Measurements from ENCODE around the gene LRP1B. TPM values are rescaled to one million over a fixed set of nuclear protein-coding genes. Genes with fewer than 3 reads are reported as not detected.

LRP1B gene
- total RNA-seq, 4 donors from 2014 or later, result 37.1 to 82.7 (median 50.9) TPM

DNA sequence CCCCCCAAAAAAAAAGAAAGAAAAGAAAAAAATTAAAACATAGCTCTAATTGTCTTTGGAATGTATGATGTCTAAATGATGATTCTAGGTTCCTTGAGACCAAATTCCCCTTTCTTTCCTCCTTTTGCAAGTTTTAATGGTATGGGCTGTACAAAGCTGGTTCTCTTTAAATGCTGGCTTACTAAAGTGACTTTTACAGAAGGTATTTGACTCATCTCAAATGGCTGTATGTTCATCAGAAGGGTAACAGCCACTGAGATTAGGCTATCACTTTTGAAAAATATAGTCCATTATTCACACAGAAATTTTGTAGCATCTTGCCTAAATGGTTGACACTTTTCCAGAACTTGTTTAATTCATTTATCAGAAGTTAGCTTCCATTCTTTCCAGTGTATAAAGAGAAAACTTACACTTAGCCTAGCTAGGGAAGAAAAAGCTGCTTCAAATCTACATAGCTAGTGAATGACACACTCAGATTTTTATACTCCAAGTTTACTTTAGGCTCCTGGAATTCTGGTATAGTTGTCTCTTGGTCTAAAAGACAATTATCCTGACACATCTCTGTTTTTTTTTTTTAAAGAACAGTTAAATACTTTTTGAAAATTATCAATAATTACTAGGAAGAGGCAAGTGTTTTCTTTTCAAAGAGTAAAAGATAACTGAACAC, 622.6 kb downstream of the LRP1B start:
- intact Hi-C loops (cut with DNase I), result no loop called here
- DNase-seq, result no peak
- H3K4me1 ChIP-seq, result no peaks in the 10 kb centered on the region
- TF ChIP-seq POLR2A (IDR thresholded peaks at IDR 0.05), result no peak
- TF ChIP-seq, protein P1, sequence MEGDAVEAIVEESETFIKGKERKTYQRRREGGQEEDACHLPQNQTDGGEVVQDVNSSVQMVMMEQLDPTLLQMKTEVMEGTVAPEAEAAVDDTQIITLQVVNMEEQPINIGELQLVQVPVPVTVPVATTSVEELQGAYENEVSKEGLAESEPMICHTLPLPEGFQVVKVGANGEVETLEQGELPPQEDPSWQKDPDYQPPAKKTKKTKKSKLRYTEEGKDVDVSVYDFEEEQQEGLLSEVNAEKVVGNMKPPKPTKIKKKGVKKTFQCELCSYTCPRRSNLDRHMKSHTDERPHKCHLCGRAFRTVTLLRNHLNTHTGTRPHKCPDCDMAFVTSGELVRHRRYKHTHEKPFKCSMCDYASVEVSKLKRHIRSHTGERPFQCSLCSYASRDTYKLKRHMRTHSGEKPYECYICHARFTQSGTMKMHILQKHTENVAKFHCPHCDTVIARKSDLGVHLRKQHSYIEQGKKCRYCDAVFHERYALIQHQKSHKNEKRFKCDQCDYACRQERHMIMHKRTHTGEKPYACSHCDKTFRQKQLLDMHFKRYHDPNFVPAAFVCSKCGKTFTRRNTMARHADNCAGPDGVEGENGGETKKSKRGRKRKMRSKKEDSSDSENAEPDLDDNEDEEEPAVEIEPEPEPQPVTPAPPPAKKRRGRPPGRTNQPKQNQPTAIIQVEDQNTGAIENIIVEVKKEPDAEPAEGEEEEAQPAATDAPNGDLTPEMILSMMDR (IDR thresholded peaks at IDR 0.05), result no peak
- no peak overlapping the region for H3K27ac ChIP-seq
- no peaks in the 10 kb centered on the region for H3K36me3 ChIP-seq
- no peaks in the 10 kb centered on the region for H3K9me3 ChIP-seq
- H3K4me3 ChIP-seq (replicated peaks in 1 of 3), result no peak overlapping the region
- no peaks in the 10 kb centered on the region for H3K27me3 ChIP-seq

DNA sequence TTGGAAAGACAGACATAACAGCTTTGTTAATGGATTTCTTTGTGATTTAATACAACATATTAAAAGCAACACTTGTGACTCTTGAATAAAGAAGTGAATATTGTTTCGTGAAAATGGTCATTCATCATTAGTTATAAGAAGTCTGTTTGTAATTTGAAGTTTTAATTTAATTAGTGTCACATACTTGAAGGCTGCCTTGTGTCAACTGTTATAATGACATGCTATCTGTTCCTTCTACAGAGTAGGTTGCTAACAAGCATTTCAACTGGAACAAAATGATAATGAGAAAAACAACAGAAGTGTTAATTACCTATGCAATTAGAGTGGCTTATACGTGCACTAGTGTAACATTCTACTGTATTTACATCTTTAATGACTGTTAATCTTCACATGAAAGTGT, 624.7 kb downstream of the LRP1B start:
- TF ChIP-seq POLR2A (IDR thresholded peaks at IDR 0.05), result no peak
- TF ChIP-seq, protein P1 (IDR thresholded peaks at IDR 0.05), result no peak
- Histone ChIP-seq H3K4me1 (no peaks in the 10 kb centered on the region), H3K27ac (no peak overlapping the region), H3K36me3 (no peaks in the 10 kb centered on the region), H3K4me3 (replicated peaks in 1 of 3) (no peak overlapping the region), H3K9me3 (no peaks in the 10 kb centered on the region), H3K27me3 (no peaks in the 10 kb centered on the region)
- intact Hi-C loops (cut with DNase I), result no loop called here
- 66 to 79% methylated on average over 2 of the region's 2 CpGs for WGBS, 2 donors
- no peak for DNase-seq

DNA sequence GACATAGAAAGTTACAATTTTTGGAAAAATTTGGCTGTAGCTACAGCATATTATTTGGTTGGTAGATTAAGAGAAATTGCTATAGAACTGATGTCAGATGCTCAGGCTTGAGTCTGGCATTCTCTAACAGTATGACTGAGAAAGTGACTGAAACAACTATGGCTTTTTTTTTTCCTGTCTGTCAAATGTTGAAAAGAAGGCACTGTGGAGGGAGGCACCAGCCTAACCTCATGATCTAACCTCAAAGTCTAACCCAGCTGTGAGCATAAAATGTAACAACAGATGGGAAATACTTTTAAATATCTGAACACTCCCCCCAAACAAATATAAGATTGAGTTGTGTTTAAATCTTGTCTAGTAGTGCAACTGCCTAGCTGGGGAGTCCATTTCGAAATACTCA, 629.1 kb downstream of the LRP1B start:
- no peaks in the 10 kb centered on the region for H3K4me1 ChIP-seq
- H3K27ac ChIP-seq, result no peak overlapping the region
- intact Hi-C loops (cut with DNase I), result no loop called here
- no peak overlapping the region for H3K4me3 ChIP-seq (replicated peaks in 1 of 3)
- no peaks in the 10 kb centered on the region for H3K9me3 ChIP-seq
- no peaks in the 10 kb centered on the region for H3K27me3 ChIP-seq
- DNase-seq, result no peak
- no peak for TF ChIP-seq POLR2A (IDR thresholded peaks at IDR 0.05)
- TF ChIP-seq, protein P1 (IDR thresholded peaks at IDR 0.05), result no peak
- 86 to 90% methylated on average over 1 of the region's 1 CpG for WGBS, 2 donors
- no peaks in the 10 kb centered on the region for H3K36me3 ChIP-seq

DNA sequence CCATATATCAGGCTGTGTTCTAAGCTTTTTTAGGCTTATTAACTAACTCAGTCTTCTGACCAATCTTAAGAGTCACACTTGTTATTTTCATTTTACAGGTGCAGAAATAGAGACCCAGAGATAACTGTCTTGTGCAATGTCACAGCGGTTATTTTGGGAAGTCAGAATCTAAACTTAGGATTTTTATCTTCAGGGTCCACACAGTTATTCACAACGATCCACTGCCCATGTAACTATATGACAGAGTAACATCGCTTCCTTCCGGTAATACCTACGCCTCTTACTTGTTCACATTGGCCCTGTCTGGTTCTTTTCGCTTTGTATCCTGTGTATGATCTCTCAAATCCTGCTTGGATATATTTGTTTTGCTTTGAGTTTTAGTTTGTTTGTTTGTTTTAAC, 631.7 kb downstream of the LRP1B start:
- intact Hi-C loops (cut with DNase I), result no loop called here
- no peaks in the 10 kb centered on the region for H3K4me1 ChIP-seq
- 87 to 93% methylated on average over 6 of the region's 6 CpGs for WGBS, 2 donors

DNA sequence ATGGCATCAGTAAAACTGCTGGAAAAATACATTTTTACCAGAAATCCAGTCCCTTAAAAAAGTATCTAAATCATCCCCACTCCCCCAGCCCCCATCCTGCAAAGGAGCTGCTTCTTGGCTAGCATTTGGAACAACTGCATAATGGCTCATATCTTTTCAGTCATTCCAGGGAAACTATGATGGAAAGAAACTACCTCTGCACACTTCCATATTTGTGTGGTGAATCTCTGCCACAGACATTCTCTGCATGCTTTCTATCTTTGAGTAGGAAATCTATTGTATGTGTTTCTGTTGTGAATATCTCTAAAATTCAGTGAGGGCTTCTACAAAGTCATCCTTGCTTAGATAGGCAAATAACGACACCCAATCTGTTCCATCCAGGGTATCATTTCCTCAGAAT, 632.3 kb downstream of the LRP1B start:
- intact Hi-C loops (cut with DNase I), result no loop called here
- no peaks in the 10 kb centered on the region for H3K36me3 ChIP-seq
- no peaks in the 10 kb centered on the region for H3K4me1 ChIP-seq
- H3K4me3 ChIP-seq (replicated peaks in 1 of 3), result no peak overlapping the region
- no peak for TF ChIP-seq POLR2A (IDR thresholded peaks at IDR 0.05)
- TF ChIP-seq, protein P1 (IDR thresholded peaks at IDR 0.05), result no peak
- DNase-seq, result no peak
- no peak overlapping the region for H3K27ac ChIP-seq
- H3K27me3 ChIP-seq, result no peaks in the 10 kb centered on the region
- no peaks in the 10 kb centered on the region for H3K9me3 ChIP-seq
- WGBS, 2 donors, result 83 to 90% methylated on average over 1 of the region's 1 CpG

More for the DNA sequence above, 631.7 kb downstream of the LRP1B start:
- H3K36me3 ChIP-seq, result no peaks in the 10 kb centered on the region
- no peak for DNase-seq
- no peaks in the 10 kb centered on the region for H3K9me3 ChIP-seq
- TF ChIP-seq, protein P1 (IDR thresholded peaks at IDR 0.05), result no peak
- H3K4me3 ChIP-seq (replicated peaks in 1 of 3), result no peak overlapping the region
- H3K27me3 ChIP-seq, result no peaks in the 10 kb centered on the region
- H3K27ac ChIP-seq, result no peak overlapping the region

Data from thyroid gland (tissue), 4 donors.